GM19240 (cell line): ENCODE measurements around the gene PSD.
A peak's percentile ranks its signal among the peaks of the same experiment; 100 is the strongest.

Experiments used
- DNase-seq: peaks from one replicate; pipeline ENCODE4 v3.0.0; 2011; ENCODE audit warnings: low spot score; ENCODE audit not compliant: insufficient read length

The PSD gene

DNA sequence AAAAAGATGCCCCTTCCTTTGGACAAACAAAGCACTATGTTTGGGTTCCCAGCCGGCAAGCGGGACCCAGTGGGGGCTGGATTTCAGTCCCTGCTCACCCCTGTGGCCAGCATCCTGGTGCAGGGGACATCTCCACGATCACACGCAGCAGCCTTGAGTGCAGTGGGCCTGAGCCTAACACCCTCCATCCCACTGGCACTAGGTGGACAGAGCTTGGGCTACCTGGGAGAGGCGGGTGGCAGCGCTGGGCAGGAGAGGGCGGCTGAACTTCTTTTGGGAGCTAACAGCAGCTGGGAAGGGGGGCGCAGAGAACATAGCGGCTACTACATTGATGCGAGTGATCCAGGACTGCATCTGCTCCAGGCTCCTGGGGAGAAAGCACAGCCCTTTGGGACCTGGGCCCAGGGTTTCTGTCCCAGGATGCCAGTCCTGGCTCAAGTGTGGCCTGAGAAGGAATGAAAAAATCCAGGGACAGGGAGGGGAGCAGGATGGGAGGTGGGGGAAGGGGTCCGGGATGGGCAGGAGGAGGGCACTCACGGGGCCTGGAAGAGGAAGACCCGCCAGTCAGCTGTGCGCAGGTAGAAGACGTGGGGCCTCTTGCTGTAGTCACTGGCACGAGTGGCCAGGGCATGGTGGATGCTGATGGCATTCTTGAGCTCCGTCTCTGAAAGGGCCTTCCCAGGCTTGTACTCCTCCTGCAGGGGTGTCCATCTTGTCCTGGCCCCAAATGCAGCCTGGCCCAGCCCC is 14.1 kb downstream of the PSD start:
- DNase-seq = no peak

DNA sequence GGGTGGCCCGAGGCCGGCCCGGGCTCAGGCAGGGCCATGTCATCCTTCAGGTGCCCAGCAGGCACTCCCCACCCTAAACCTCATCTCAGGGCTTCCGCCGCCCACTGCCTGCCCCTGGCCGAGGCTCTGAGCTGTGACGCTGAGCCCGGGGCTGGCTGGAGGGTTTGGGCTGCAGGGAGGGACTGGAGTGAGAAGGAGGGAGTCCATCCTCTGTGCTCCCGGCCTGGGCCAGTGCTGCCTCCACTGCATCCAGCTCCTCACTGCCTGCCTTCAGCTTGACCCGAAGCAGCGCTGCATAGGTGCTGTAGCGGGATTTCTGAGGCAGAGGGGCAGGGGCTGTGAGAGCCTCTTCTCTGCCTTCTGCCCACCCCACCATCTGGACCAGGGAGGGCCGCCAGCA is 15.5 kb downstream of the PSD start:
- DNase-seq = no peak

DNA sequence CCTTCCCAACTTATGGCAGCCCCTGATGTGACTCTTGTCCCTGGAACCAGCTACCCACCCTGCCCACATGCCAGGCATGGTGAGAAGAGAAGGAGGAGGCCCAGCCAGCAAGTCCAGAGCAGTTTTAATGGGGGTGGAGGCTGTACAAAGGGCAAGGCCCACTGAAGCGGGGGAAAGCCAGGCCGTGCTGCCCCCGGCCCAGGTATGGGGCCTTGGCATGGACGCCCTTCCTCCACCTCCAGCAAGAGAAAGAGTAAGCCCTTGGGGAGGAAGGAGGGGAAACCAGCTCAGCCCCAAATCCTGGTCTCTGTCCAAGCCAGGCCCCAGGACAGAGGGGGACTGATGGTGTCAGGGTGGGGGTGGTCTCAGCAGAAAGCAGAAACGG is 16.1 kb downstream of the PSD start:
- DNase-seq = no peak

DNA sequence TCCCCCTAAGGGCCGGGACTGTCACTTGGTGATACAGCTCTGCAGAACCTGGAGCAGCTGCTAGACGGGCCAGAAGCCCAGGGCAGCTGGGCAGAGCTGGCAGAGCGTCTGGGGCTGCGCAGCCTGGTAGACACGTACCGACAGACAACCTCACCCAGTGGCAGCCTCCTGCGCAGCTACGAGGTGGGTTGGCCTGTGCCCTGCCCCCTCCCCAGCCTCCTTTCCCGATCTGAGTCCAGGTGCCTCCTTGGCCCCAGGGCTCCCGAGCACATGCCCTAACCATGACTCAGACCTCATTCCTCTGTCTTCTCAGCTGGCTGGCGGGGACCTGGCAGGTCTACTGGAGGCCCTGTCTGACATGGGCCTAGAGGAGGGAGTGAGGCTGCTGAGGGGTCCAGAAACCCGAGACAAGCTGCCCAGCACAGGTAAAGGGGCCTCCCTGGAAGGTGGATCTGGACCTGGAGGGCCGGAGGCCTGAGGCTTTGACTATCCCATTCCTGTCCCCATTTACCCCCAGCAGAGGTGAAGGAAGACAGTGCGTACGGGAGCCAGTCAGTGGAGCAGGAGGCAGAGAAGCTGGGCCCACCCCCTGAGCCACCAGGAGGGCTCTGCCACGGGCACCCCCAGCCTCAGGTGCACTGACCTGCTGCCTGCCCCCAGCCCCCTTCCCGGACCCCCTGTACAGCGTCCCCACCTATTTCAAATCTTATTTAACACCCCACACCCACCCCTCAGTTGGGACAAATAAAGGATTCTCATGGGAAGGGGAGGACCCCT is 16.7 kb downstream of the PSD start:
- DNase-seq = no peak

DNA sequence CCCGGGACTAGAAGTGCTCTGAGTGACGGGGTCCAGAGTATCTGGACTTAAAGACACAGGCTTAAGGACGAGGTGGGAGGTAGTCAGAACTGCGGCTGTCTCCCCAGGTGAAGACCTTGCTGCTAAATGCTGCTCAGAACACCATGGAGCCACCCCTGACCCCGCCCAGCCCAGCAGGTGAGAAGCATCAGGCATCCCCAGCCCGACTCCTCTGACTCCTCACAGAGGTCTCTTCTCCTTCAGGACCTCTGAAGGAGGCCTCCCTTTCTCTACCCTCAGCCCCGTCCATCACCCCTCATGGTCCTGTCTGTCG is 17.3 kb downstream of the PSD start:
- no peak for DNase-seq

DNA sequence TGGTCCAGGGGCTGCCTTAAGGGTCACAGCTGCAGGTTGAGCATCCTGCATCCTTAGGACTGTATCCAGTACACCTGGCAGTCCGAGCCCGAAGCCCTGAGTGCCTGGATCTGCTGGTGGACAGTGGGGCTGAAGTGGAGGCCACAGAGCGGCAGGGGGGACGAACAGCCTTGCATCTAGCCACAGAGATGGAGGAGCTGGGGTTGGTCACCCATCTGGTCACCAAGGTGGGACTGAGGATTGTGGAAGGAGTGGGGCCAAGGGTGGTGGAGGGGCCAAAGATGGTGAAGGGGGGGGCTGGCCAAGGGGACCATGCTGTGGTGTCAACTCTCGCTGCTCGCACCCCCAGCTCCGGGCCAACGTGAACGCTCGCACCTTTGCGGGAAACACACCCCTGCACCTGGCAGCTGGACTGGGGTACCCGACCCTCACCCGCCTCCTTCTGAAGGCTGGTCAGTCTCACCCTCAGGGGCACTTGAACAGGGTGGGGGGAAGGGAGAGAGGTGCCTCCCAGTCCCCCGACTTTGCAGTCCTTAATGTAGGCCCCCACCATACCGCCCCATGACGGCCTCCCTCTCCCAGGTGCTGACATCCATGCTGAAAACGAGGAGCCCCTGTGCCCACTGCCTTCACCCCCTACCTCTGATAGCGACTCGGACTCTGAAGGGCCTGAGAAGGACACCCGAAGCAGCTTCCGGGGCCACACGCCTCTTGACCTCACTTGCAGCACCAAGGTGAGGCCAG is 17.8 kb downstream of the PSD start:
- no peak for DNase-seq

DNA sequence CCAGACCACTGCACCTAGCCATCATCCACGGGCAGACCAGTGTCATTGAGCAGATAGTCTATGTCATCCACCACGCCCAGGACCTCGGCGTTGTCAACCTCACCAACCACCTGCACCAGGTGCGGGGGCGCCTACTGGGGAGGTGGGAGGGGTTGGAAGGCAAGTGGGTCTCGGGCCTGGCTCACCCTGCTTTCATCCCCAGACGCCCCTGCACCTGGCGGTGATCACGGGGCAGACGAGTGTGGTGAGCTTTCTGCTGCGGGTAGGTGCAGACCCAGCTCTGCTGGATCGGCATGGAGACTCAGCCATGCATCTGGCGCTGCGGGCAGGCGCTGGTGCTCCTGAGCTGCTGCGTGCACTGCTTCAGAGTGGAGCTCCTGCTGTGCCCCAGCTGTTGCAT is 18.5 kb downstream of the PSD start:
- no peak for DNase-seq

DNA sequence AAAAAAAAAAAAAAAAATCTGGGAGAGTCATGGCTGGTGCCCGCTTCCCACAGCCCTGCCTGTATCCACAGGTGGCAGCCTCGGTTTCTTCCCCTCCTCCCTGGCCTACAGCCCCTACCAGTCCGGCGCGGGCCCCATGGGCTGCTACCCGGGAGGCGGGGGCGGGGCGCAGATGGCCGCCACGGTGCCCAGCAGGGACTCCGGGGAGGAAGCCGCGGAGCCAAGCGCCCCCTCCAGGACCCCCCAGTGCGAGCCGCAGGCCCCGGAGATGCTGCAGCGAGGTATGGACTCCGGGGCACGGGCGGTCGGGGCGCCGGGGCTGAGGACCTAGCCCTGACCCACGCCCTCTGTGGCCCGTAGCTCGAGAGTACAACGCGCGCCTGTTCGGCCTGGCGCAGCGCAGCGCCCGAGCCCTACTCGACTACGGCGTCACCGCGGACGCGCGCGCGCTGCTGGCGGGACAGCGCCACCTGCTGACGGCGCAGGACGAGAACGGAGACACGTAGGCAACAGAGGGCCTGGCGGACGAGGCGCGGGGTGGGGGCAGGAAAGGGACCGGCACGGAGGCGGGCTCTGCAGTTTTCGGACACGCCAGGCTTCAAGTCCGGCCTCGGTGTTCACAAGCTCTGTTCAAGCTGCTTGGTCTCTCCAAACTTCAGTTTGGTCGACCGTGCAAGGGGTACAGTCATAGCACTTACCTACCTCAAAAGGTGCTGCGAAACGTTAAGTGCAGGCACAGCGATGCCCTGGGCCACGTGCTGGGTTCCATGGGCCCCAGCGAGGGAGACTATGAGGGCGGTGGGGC is 19.2 kb downstream of the PSD start:
- DNase-seq = peak; percentile 91

DNA sequence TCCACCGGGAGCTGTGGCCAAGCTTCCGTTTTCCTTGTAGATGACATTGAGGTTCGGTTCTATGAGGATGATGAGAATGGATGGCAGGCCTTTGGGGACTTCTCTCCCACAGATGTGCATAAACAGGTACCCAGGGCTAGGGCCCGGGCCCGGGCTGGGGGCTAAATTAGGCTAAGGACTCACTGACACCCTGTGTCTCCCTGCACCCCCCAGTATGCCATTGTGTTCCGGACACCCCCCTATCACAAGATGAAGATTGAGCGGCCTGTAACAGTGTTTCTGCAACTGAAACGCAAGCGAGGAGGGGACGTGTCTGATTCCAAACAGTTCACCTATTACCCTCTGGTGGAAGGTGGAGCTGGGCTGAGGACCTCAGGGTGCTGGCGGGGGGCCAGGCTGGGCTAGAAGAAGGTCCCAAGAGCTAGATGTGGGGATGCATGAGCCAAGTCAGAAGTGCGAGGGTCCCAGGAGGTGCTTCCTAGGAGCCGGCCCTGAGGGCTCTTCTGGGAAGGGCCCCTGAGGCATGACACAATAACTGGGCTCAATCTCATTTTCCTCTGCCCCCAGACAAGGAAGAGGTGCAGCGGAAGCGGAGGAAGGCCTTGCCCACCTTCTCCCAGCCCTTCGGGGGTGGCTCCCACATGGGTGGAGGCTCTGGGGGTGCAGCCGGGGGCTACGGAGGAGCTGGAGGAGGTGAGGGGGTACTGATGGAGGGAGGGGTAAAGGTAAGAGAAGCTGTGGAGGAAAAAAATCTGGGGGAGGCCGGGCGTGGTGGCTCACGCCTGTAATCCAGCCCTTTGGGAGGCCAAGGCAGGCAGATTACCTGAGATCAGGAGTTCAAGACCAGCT is 20.2 kb downstream of the PSD start:
- DNase-seq = no peak

DNA sequence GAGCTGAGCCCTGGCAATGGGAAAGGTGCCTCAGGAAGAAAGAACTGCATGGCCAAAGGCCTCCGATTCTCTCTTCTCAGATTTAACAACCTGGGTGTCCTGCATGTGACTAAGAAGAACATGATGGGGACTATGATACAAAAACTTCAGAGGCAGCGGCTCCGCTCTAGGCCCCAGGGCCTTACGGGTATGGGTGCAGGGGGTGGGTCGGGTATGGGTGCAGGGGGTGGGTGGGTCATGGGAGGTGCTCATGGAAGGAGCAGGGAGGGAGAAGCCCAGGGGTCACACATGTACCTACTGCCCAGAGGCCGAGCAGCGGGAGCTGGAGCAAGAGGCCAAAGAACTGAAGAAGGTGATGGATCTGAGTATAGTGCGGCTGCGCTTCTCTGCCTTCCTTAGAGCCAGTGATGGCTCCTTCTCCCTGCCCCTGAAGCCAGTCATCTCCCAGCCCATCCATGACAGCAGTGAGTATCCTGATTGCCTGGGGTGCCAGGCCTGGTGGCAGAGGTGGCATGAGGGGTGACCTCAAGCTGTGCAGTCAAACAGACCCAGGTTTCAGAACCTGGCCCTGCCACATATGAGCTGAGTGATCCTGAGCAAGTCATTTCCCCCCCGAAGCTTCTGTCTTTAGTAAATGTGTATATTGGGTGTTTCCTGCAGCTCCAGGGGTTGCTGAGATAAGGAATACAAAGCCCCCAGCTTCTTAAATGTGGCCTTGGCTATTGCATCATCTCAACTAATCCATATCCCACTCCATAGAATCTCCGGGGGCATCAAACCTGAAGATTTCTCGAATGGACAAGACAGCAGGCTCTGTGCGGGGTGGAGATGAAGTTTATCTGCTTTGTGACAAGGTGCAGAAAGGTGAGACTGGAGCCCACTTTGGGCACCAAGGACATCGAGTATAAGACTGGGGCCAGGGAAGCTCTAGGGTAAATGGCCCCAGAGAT is 21.1 kb downstream of the PSD start:
- DNase-seq = no peak

DNA sequence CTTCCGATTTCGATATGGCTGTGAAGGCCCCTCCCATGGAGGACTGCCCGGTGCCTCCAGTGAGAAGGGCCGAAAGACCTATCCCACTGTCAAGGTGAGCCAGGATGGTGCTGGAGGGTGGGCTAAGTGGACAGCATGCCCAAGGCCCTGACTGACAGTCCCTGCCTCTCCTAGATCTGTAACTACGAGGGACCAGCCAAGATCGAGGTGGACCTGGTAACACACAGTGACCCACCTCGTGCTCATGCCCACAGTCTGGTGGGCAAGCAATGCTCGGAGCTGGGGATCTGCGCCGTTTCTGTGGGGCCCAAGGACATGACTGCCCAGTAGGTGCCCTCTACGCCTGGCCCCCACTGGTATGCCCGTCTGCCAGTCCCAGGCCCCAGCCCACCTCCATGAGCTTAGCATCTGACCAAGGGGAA is 21.8 kb downstream of the PSD start:
- DNase-seq = no peak

DNA sequence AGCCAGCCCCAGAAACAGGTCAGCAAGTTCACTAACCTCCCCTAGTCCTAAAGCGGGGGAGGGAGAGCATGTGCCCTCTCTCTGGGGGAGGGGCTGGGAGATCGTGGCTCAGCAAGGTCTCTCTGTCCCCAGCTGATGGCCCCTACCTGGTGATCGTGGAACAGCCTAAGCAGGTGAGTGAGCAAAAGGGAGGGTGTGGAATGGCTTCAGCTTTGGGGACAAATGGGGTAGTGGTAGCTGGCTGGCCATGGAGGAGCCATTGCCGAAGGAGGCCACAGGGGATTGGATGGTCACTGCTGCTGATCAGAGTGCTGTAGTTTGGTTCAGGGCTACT is 22.3 kb downstream of the PSD start:
- no peak for DNase-seq

DNA sequence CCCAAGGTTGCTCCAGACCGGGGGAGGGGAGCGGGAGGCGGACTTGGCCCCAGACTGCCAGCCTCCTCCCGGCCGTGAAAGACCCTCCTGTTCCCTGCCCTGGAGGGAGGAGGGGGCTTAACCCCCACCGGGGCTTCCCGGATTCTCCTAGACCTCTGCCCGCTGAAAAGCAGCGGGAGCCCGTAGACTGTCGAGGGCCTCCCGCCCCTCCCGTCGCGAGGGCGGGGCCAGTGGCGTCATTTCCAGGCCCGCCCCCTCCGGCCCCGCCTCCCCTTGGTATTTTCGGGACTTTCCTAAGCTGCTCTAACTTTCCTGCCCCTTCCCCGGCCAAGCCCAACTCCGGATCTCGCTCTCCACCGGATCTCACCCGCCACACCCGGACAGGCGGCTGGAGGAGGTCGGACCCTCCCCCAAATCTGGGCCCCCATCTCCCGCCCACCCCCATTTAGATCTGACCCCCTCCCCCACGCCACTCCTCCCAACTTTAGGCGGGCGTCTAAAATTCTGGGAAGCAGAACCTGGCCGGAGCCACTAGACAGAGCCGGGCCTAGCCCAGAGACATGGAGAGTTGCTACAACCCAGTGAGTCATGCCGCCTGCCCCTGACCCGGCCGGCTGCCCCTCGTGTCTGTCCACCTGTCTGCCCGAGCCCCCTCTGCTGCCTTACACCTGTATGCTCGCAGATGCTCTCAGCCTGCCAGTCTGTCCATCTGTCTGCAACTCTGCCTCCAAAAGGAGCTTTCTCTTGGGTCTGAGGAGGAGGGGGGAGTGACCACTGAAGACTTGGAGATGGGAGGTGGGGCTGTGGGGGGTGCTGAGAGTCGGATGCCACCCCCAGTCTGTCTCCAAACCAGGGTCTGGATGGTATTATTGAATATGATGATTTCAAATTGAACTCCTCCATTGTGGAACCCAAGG is 22.9 kb downstream of the PSD start, which contains the start of gene NFKB2:
TSS of gene NFKB2 (plus strand) at position 306 of the 917 bp plus-strand sequence. CDS start at position 561, 255 bp downstream.
- peak; percentile 85 for DNase-seq

DNA sequence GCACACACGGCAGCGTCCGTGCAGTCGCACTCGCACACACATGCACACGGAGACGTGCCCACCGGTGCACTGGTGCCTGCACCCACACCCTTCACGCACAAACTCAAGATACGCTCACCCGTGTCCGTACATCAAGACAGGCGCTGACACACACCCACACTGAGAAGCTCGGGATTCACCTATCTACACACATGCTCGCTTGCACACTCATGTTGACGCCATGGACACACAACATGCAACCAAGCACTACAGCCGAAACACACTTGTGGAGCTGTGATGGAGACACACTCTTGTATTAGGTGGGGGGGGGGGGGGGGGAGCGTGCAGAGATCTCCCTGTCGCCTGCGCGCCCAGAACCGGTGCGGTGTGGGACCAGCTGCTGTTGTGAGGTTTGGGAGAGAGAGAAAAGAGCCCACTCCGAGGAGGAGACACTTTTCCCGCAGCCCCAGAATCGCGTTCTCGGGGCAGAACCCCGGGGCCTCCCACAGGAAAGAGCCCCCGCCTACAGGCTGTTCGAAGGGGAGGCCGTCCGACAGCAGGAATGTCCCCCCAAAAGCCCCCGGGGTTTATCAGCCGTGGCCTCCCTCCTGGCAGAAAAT is 23.7 kb downstream of the PSD start:
- no peak for DNase-seq

DNA sequence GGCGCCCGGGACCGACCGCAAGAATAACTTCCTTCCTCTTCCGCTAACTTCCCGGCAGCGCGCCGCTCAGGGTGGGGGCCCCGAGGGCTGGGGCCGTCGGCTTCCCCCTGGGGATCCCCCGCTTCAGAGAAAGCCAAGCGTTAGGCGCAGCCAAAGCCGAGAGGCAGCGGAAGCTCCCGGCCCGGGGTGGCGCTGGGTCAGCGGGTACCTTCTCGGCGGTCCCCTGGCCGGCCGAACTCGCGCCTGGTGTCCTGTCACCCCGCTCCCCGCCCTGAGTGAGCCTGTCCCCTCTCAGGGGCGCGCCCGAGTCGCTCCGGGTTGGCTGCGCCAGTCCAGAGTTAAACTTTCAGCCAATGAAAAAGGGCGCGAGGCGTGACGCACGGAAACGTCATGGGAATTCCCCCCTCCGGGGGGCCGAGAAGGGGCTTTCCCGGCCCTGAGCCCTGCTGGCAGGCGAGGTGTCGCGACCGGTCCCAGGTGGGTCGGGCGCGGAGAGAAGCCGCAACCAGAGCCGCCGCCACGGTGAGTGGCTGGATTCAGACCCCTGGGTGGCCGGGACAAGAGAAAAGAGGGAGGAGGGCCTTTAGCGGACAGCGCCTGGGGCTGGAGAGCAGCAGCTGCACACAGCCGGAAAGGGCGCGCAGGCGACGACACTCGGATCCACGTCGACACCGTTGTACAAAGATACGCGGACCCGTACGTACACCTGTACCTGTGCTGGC is 24.3 kb downstream of the PSD start:
- DNase-seq = peak; percentile 97

DNA sequence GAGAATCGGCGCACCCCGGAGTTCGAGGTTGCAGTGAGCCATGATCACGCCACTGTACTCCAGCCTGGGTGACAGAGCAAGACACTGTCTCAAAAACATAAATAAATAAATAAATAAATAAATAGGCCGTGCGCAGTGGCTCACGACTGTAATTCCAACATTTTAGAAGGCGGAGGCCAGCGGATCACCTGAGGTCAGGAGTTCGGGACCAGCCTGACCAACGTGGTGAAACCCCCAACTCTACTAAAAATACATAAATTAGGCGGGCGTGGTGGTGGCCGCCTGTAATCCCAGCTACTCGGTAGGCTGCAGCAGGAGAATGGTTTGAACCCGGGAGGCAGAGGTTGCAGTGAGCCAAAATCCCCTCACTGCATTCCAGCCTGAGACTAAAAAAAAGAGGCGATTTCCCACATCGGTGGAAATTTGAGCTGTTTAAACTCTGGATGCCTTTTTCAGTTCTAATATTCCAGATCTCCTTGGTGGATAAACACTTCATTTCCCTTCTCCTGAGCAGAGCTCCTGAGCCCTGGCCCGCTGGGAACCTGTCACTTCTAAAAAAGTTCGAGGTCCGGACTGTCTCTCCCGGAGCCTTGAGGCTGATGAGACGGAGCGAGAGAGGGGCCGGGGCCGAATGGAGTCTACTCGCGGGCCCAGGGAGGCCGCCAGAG is 25.0 kb downstream of the PSD start:
- DNase-seq = no peak

DNA sequence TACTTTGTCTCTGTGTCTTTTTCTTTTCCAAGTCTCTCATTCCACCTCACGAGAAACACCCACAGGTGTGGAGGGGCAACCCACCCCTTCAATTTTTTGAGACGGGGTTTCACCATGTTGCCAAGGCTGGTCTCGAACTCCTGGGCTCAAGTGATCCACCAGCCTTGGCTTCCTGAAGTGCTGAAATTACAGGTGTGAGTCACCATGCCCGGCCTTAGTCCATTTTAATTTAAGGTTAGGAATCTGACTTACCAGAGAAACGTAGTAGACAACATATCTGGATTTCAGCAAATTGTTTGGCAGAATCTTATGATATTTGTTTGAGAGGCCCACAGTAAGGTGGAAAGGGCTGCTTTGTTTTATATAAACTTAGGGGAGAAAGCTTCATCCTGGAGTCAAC is 26.3 kb downstream of the PSD start:
- DNase-seq = no peak
